Activated CD4-positive, alpha-beta T cell treated with anti-CD3 and anti-CD28 coated beads, Interleukin-2, amount 10 ng/mL, durations not matched to agents 24 days and 14 days (primary cell): ENCODE results near the gene SVIP. TPM values are rescaled to one million over a fixed set of nuclear protein-coding genes. Genes with fewer than 3 reads are reported as not detected.

ENCODE experiments used
- DNase-seq: peaks from one replicate; pipeline ENCODE4 v3.0.0; 2022
- H3K27ac Mint-ChIP-seq: one replicate; pipeline ENCODE4 v1.8.0; 2022; ENCODE audit warnings: mild to moderate bottlenecking, mixed read lengths
- H3K27me3 Mint-ChIP-seq: one replicate; pipeline ENCODE4 v1.8.0; 2022; ENCODE audit warnings: mixed read lengths
- H3K36me3 Mint-ChIP-seq: one replicate; pipeline ENCODE4 v1.8.0; 2022; ENCODE audit warnings: low read depth, mild to moderate bottlenecking, mixed read lengths
- H3K4me1 Mint-ChIP-seq: one replicate; pipeline ENCODE4 v1.8.0; 2021; ENCODE audit warnings: mixed read lengths
- H3K4me3 Mint-ChIP-seq: one replicate; pipeline ENCODE4 v1.8.0; 2022; ENCODE audit warnings: mild to moderate bottlenecking, moderate library complexity, mixed read lengths
- H3K9me3 Mint-ChIP-seq: one replicate; pipeline ENCODE4 v1.8.0; 2021; ENCODE audit warnings: mixed read lengths
- intact Hi-C: fragments of 100-400 bp; cut with micrococcal nuclease; formaldehyde crosslinking; loops from one replicate; pipeline ENCODE4 v1.15.1; 2023
- total RNA-seq: library from RNA; stranded (reverse); gene quantifications from 2 replicates; pipeline ENCODE4 v1.2.3, GENCODE V29; 2022

The SVIP gene
- total RNA-seq, 1 donor from 2014 or later = 44.5 TPM

- H3K4me3 Mint-ChIP-seq = no peak overlapping the region
- H3K36me3 Mint-ChIP-seq = no peaks in the 10 kb centered on the region
- H3K4me1 Mint-ChIP-seq = peaks cover 3% of the 10 kb centered on the region
- H3K9me3 Mint-ChIP-seq = no peaks in the 10 kb centered on the region
- intact Hi-C loops = no loop called here
- no peak for DNase-seq
- H3K27me3 Mint-ChIP-seq = no peaks in the 10 kb centered on the region
- H3K27ac Mint-ChIP-seq = no peak overlapping the region
Measured at GRCh38 chr11:22779850-22780249, 49.8 kb downstream of the SVIP start.

GRCh38 chr11:22778642-22779041 lies 51.0 kb downstream of the SVIP start:
- intact Hi-C loops = no loop called here
- DNase-seq = no peak
- Mint-ChIP-seq H3K36me3 (no peaks in the 10 kb centered on the region), H3K9me3 (no peaks in the 10 kb centered on the region), H3K4me3 (no peak overlapping the region), H3K27me3 (no peaks in the 10 kb centered on the region), H3K27ac (no peak overlapping the region), H3K4me1 (peaks cover 6% of the 10 kb centered on the region)

- intact Hi-C loops = no loop called here
- peaks cover 4% of the 10 kb centered on the region for H3K4me1 Mint-ChIP-seq
- H3K36me3 Mint-ChIP-seq = no peaks in the 10 kb centered on the region
- H3K9me3 Mint-ChIP-seq = no peaks in the 10 kb centered on the region
- no peak for DNase-seq
- H3K27ac Mint-ChIP-seq = no peak overlapping the region
- no peaks in the 10 kb centered on the region for H3K27me3 Mint-ChIP-seq
- H3K4me3 Mint-ChIP-seq = no peak overlapping the region
Measured at GRCh38 chr11:22775248-22775647, 54.4 kb downstream of the SVIP start.

GRCh38 chr11:22774716-22775115 lies 54.9 kb downstream of the SVIP start:
- Mint-ChIP-seq H3K27me3 (no peaks in the 10 kb centered on the region), H3K4me1 (peaks cover 4% of the 10 kb centered on the region), H3K9me3 (no peaks in the 10 kb centered on the region), H3K36me3 (no peaks in the 10 kb centered on the region), H3K4me3 (no peak overlapping the region), H3K27ac (no peak overlapping the region)
- intact Hi-C loops = no loop called here
- no peak for DNase-seq

GRCh38 chr11:22769081-22769480 lies 60.5 kb downstream of the SVIP start:
- Mint-ChIP-seq H3K36me3 (no peaks in the 10 kb centered on the region), H3K27ac (no peak overlapping the region), H3K4me3 (no peak overlapping the region), H3K4me1 (no peaks in the 10 kb centered on the region), H3K9me3 (no peaks in the 10 kb centered on the region), H3K27me3 (no peaks in the 10 kb centered on the region)
- intact Hi-C loops = no loop called here
- no peak for DNase-seq

Other genes with a start within 250 kb of the SVIP start
- gene FANCF, start 204.0 kb downstream of the SVIP start, total RNA-seq = 17.2 and 19.1 TPM in 2 replicates
- gene GAS2, start 163.2 kb downstream of the SVIP start, total RNA-seq = 1.4 and 2.0 TPM in 2 replicates
- gene CCDC179, start 30.7 kb upstream of the SVIP start, total RNA-seq = not detected in 2 replicates